HCT116 (cell line): ENCODE data around the gene FYCO1.

Source experiments
- ATF3 ChIP-seq: IDR thresholded peaks from 2 replicates; pipeline ENCODE4 v1.6.1; 2012
- CEBPB ChIP-seq: IDR thresholded peaks from 2 replicates; pipeline ENCODE4 v1.6.1; 2012; ENCODE audit warnings: low read depth
- CTCF ChIP-seq, 3 experiments: fragments of 200-600 bp in 1 of 3; sonication (generic) in 1 of 3; IDR thresholded peaks in 2 of 3; conservative IDR thresholded peaks in 1 of 3; 2 replicates each; pipeline ENCODE4 v1.5.1; 2012 to 2017; ENCODE audit warnings: low read depth in 2 of 3, low read length in 2 of 3, antibody characterized with exemption in 1 of 3, borderline replicate concordance in 1 of 3, control low read depth in 1 of 3, mild to moderate bottlenecking in 1 of 3, mixed read lengths in 1 of 3, mixed run types in 1 of 3, moderate library complexity in 1 of 3; ENCODE audit not compliant: insufficient read depth in 1 of 3
- EZH2phosphoT487 ChIP-seq: fragments of 200-600 bp; IDR thresholded peaks from 2 replicates; pipeline ENCODE4 v1.6.1; 2018; ENCODE audit warnings: antibody characterized with exemption, borderline replicate concordance
- FOSL1 ChIP-seq: IDR thresholded peaks from 2 replicates; pipeline ENCODE4 v1.6.1; 2012; ENCODE audit warnings: low read depth
- POLR2A ChIP-seq: IDR thresholded peaks from 2 replicates; pipeline ENCODE4 v1.7.0; 2011; ENCODE audit warnings: borderline replicate concordance; ENCODE audit not compliant: insufficient read depth, insufficient read length; ENCODE audit errors: extremely low read depth
- REST ChIP-seq: IDR thresholded peaks from 2 replicates; pipeline ENCODE4 v1.6.1; 2012; ENCODE audit warnings: low read depth
- ZNF274 ChIP-seq: fragments of 200-500 bp; sonication (Bioruptor generic); IDR thresholded peaks from 2 replicates; pipeline ENCODE4 v1.6.1; 2014; ENCODE audit warnings: mild to moderate bottlenecking, low read depth, low read length, inconsistent platforms

GRCh38 chr3:45966950-45967640 is 28.5 kb downstream of the FYCO1 start:
- no peak for TF ChIP-seq CTCF (IDR thresholded peaks at IDR 0.05 in 2 of 3, conservative IDR thresholded peaks at IDR 0.05 in 1 of 3; ENCODE audit: borderline replicate concordance in 1 of 3, insufficient read depth in 1 of 3, low read depth in 2 of 3, low read length in 2 of 3)
- no peak for TF ChIP-seq ZNF274
- TF ChIP-seq ATF3: no peak
- TF ChIP-seq REST: no peak
- no peak for TF ChIP-seq CEBPB
- TF ChIP-seq POLR2A: no peak
- no peak for TF ChIP-seq EZH2phosphoT487
- no peak for TF ChIP-seq FOSL1
